T-helper 1 cell treated with Interleukin-12 subunit alpha and Interleukin-12 subunit beta and Interleukin-4 antibody, amounts not matched to agents 30 ng/mL and 1 ng/mL, for 36 hours (primary cell): ENCODE data around the gene MIB1. TPM values are rescaled to one million over a fixed set of nuclear protein-coding genes. Genes with fewer than 3 reads are reported as not detected.
"Not testable (repeated sequence)": the region's sequence is repeated elsewhere in the genome, so short reads cannot be mapped to it uniquely, and the experiment has no call there.

Source experiments
- intact Hi-C: fragments of 100-400 bp; cut with micrococcal nuclease; formaldehyde crosslinking; loops from one replicate; pipeline ENCODE4 v1.15.1; 2024
- total RNA-seq: library from RNA; stranded (reverse); gene quantifications from 2 replicates; pipeline ENCODE4 v1.2.3, GENCODE V29; 2022

The MIB1 gene
- total RNA-seq, 1 donor from 2014 or later, result 26.4 TPM

GRCh38 chr18:21741562-21742314 is 1.1 kb downstream of the MIB1 start:
- intact Hi-C loops, result loop anchor here (5.0 to 10.0 kb wide), 2 partner anchors 83 to 1191 kb away; partner anchors contain the start of gene RBBP8

GRCh38 chr18:21742315-21742687 is 1.7 kb downstream of the MIB1 start:
- intact Hi-C loops, result loop anchor here (5.0 to 10.0 kb wide), 2 partner anchors 82 to 1190 kb away; partner anchors contain the start of gene RBBP8

GRCh38 chr18:21743166-21743832 is 2.7 kb downstream of the MIB1 start:
- intact Hi-C loops, result loop anchor here (5.0 to 10.0 kb wide), 2 partner anchors 82 to 1189 kb away; partner anchors contain the start of gene RBBP8

GRCh38 chr18:21745231-21745630 is 4.6 kb downstream of the MIB1 start:
- intact Hi-C loops, result loop anchor here (10.0 kb wide), 1 partner anchor 80 kb away; no protein-coding TSS in a partner anchor

- intact Hi-C loops, result loop anchor here (10.0 kb wide), 1 partner anchor 78 kb away; no protein-coding TSS in a partner anchor
Observed at GRCh38 chr18:21747268-21747667, 6.7 kb downstream of the MIB1 start.

GRCh38 chr18:21747764-21748693 is 7.4 kb downstream of the MIB1 start:
- intact Hi-C loops, result loop anchor here (10.0 kb wide), 1 partner anchor 77 kb away; no protein-coding TSS in a partner anchor

- intact Hi-C loops, result no loop called here
Observed at GRCh38 chr18:21757833-21758232, 17.2 kb downstream of the MIB1 start.

- intact Hi-C loops, result no loop called here
Observed at GRCh38 chr18:21759836-21760235, 19.2 kb downstream of the MIB1 start.

GRCh38 chr18:21760321-21760720 is 19.7 kb downstream of the MIB1 start:
- intact Hi-C loops, result no loop called here

GRCh38 chr18:21761471-21762115 is 21.0 kb downstream of the MIB1 start:
- intact Hi-C loops, result no loop called here

- intact Hi-C loops, result no loop called here
Observed at GRCh38 chr18:21762181-21762772, 21.7 kb downstream of the MIB1 start.

- intact Hi-C loops, result no loop called here
Observed at GRCh38 chr18:21763846-21764646, 23.5 kb downstream of the MIB1 start.

GRCh38 chr18:21769206-21769605 is 28.6 kb downstream of the MIB1 start:
- intact Hi-C loops, result no loop called here

GRCh38 chr18:21774722-21775121 is 34.1 kb downstream of the MIB1 start:
- intact Hi-C loops, result no loop called here

- intact Hi-C loops, result no loop called here
Observed at GRCh38 chr18:21777814-21778213, 37.2 kb downstream of the MIB1 start.

GRCh38 chr18:21786526-21786925 is 45.9 kb downstream of the MIB1 start:
- intact Hi-C loops, result no loop called here

- intact Hi-C loops, result not testable (repeated sequence)
Observed at GRCh38 chr18:21796089-21796488, 55.5 kb downstream of the MIB1 start.

- intact Hi-C loops, result no loop called here
Observed at GRCh38 chr18:21798126-21798525, 57.5 kb downstream of the MIB1 start.

- intact Hi-C loops, result no loop called here
Observed at GRCh38 chr18:21799721-21800120, 59.1 kb downstream of the MIB1 start.

GRCh38 chr18:21803495-21803894 is 62.9 kb downstream of the MIB1 start:
- intact Hi-C loops, result no loop called here
